IMR-90 (cell line): Measurements from ENCODE around the gene CKB. TPM values are rescaled to one million over a fixed set of nuclear protein-coding genes. Genes with fewer than 3 reads are reported as not detected.

Experiments used
- ATAC-seq: fragments of 200-7000 bp; cut with Tn5 transposase; 2 replicates; pipeline ENCODE4 v1.9.1; 2020; ENCODE audit warnings: low read depth, mild to moderate bottlenecking, moderate library complexity
- BruUV-seq: library from RNA; stranded (reverse); fragments of 400-500 nt; replicated peaks from 2 replicates; lab custom pipeline; 2021; lab: Mats Ljungman, UMichigan
- CTCF ChIA-PET: fragments of 300-600 bp; formaldehyde crosslinking; extraction: SDS; loops from one replicate; lab custom pipeline; 2021; ENCODE audit warnings: antibody characterized with exemption; lab: Yijun Ruan, JAX
- POLR2A ChIA-PET: fragments of 300-600 bp; sonication (Branson Sonifier 250); formaldehyde crosslinking; loops from one replicate; lab custom pipeline; 2022; ENCODE audit warnings: antibody characterized with exemption; ENCODE audit not compliant: unreplicated experiment; lab: Charles Lee
- DNase-seq: peaks from one replicate; pipeline ENCODE4 v3.0.0; 2013
- H2AFZ ChIP-seq: replicated peaks from 2 replicates; pipeline ENCODE3; 2013; ENCODE audit warnings: low read length, mild to moderate bottlenecking; ENCODE audit not compliant: poor library complexity
- H2AK5ac ChIP-seq: 2 replicates; pipeline ENCODE4 v1.6.1; 2013; ENCODE audit warnings: low read depth, low read length, inconsistent platforms
- H2AK9ac ChIP-seq: replicated peaks from 2 replicates; pipeline ENCODE3; 2013; ENCODE audit warnings: mild to moderate bottlenecking, low read depth, low read length, moderate library complexity; ENCODE audit not compliant: poor library complexity
- H2BK120ac ChIP-seq: 2 replicates; pipeline ENCODE4 v1.6.1; 2013; ENCODE audit warnings: low read depth, low read length, inconsistent platforms
- H2BK15ac ChIP-seq: 3 replicates; pipeline ENCODE4 v1.6.1; 2013; ENCODE audit warnings: low read depth, low read length, inconsistent platforms
- H2BK20ac ChIP-seq: 2 replicates; pipeline ENCODE4 v1.6.1; 2013; ENCODE audit warnings: low read depth, mild to moderate bottlenecking, inconsistent platforms, low read length, moderate library complexity
- H2BK5ac ChIP-seq: 2 replicates; pipeline ENCODE4 v1.6.1; 2013; ENCODE audit warnings: mild to moderate bottlenecking, low read depth, low read length, inconsistent platforms; ENCODE audit not compliant: poor library complexity, severe bottlenecking
- H3K14ac ChIP-seq: replicated peaks from 2 replicates; pipeline ENCODE4 v1.6.1; 2013; ENCODE audit warnings: low read depth, low read length, inconsistent platforms
- H3K18ac ChIP-seq: 2 replicates; pipeline ENCODE4 v1.6.1; 2013; ENCODE audit warnings: low read depth, low read length, control low read depth
- H3K23ac ChIP-seq: 2 replicates; pipeline ENCODE4 v1.6.1; 2013; ENCODE audit warnings: low read depth, low read length, inconsistent platforms
- H3K27ac ChIP-seq: 2 replicates; pipeline ENCODE4 v1.5.1; 2013; ENCODE audit warnings: mild to moderate bottlenecking, control low read depth, low read length; ENCODE audit not compliant: insufficient read depth
- H3K27me3 ChIP-seq: 2 replicates; pipeline ENCODE4 v1.6.1; 2013; ENCODE audit warnings: low read length; ENCODE audit not compliant: control insufficient read depth, insufficient read depth
- H3K36me3 ChIP-seq: 2 replicates; pipeline ENCODE4 v1.6.1; 2013; ENCODE audit warnings: low read length, mixed read lengths; ENCODE audit not compliant: control insufficient read depth, insufficient read depth
- H3K4ac ChIP-seq: 2 replicates; pipeline ENCODE4 v1.6.1; 2013; ENCODE audit warnings: low read depth, low read length, inconsistent platforms
- H3K4me1 ChIP-seq: 2 replicates; pipeline ENCODE4 v1.6.1; 2013; ENCODE audit warnings: low read length, mixed read lengths; ENCODE audit not compliant: control insufficient read depth, insufficient read depth
- H3K4me2 ChIP-seq: 2 replicates; pipeline ENCODE4 v1.6.1; 2013; ENCODE audit warnings: low read depth, mild to moderate bottlenecking, control low read depth, low read length, moderate library complexity
- H3K4me3 ChIP-seq: 2 replicates; pipeline ENCODE4 v1.5.1; 2013; ENCODE audit warnings: low read depth, mild to moderate bottlenecking, control low read depth, low read length, moderate library complexity; ENCODE audit not compliant: insufficient read depth
- H3K56ac ChIP-seq: 2 replicates; pipeline ENCODE4 v1.6.1; 2013; ENCODE audit warnings: low read length, inconsistent platforms; ENCODE audit not compliant: insufficient read depth; ENCODE audit errors: extremely low read depth
- H3K79me1 ChIP-seq, 2 experiments: 2 replicates each; pipeline ENCODE4 v1.6.1; 2013; ENCODE audit warnings: low read length in 2 of 2, inconsistent platforms in 1 of 2, low read depth in 1 of 2
- H3K9ac ChIP-seq: 2 replicates; pipeline ENCODE4 v1.6.1; 2013; ENCODE audit warnings: low read depth, low read length, control low read depth
- H3K9me1 ChIP-seq: 2 replicates; pipeline ENCODE4 v1.6.1; 2013; ENCODE audit warnings: low read length, inconsistent platforms; ENCODE audit not compliant: insufficient read depth
- H3K9me3 ChIP-seq: 2 replicates; pipeline ENCODE4 v1.6.1; 2013; ENCODE audit warnings: low read length; ENCODE audit not compliant: control insufficient read depth, insufficient read depth
- H4K20me1 ChIP-seq: 2 replicates; pipeline ENCODE4 v1.6.1; 2013; ENCODE audit warnings: low read length, inconsistent platforms; ENCODE audit not compliant: insufficient read depth
- H4K5ac ChIP-seq: 2 replicates; pipeline ENCODE4 v1.6.1; 2013; ENCODE audit warnings: mild to moderate bottlenecking, low read depth, low read length, control low read depth
- H4K8ac ChIP-seq, 2 experiments: 2 replicates each; pipeline ENCODE4 v1.6.1; 2013; ENCODE audit warnings: low read depth in 2 of 2, low read length in 2 of 2, control low read depth in 1 of 2, inconsistent platforms in 1 of 2
- H4K91ac ChIP-seq: 2 replicates; pipeline ENCODE4 v1.6.1; 2013; ENCODE audit warnings: low read depth, low read length, inconsistent platforms; ENCODE audit not compliant: insufficient read depth
- BHLHE40 ChIP-seq: fragments of 150-350 bp; IDR thresholded peaks from 2 replicates; pipeline ENCODE4 v1.6.1; 2016; ENCODE audit warnings: mild to moderate bottlenecking, low read depth, low read length
- CHD1 ChIP-seq: IDR thresholded peaks from 2 replicates; pipeline ENCODE4 v1.6.1; 2012; ENCODE audit warnings: low read depth, low read length, improper control_type of control experiment
- FOS ChIP-seq: fragments of 150-350 bp; IDR thresholded peaks from 2 replicates; pipeline ENCODE4 v1.6.1; 2016; ENCODE audit warnings: low read depth, low read length
- MXI1 ChIP-seq: IDR thresholded peaks from 2 replicates; pipeline ENCODE4 v1.6.1; 2012; ENCODE audit warnings: low read depth, mild to moderate bottlenecking, low read length, moderate library complexity, borderline replicate concordance
- RCOR1 ChIP-seq: IDR thresholded peaks from 2 replicates; pipeline ENCODE4 v1.6.1; 2012; ENCODE audit warnings: mild to moderate bottlenecking, low read length, improper control_type of control experiment; ENCODE audit not compliant: insufficient replicate concordance
- WGBS, 2 experiments: methylation state at CpG; one replicate each; pipeline versions ENCODE4 v1.1.5 to v1.1.7; 2013; ENCODE audit warnings: missing lambda C conversion rate in 2 of 2; ENCODE audit not compliant: insufficient read length in 1 of 2; ENCODE audit errors: extremely low coverage in 2 of 2; 5-methylcytosine and 5-hydroxymethylcytosine counted together
- dilution Hi-C: fragments of 300-500 bp; cut with HindIII; formaldehyde crosslinking; loops from one replicate; pipeline ENCODE4 v1.14.3; 2018; ENCODE audit warnings: low sequenced_read_pairs; ENCODE audit not compliant: unreplicated experiment
- in situ Hi-C: fragments of 300-500 bp; cut with MboI; formaldehyde crosslinking; loops from 3 replicates; pipeline ENCODE4 v1.14.3; 2019; ENCODE audit warnings: low sequenced_read_pairs, inconsistent platforms, mixed read lengths
- intact Hi-C: fragments of 100-400 bp; cut with micrococcal nuclease; formaldehyde crosslinking; loops from 2 replicates; pipeline ENCODE4 v1.10.0; 2022
- polyA plus RNA-seq, 3 experiments: library from polyadenylated mRNA; depleted of rRNA; stranded (reverse); fragments of >200 nt; gene quantifications; 2 replicates each; pipeline ENCODE4 v1.2.3, GENCODE V29; 2012; ENCODE audit warnings: low replicate concordance in 1 of 3
- total RNA-seq: library from RNA; depleted of rRNA; stranded (reverse); fragments of >200 nt; gene quantifications from 2 replicates; pipeline ENCODE4 v1.2.3, GENCODE V29; 2012

CKB gene
- total and polyA plus RNA-seq, 2 of the 4 experiments (the other 2 are of a cell fraction): 17.7 to 82.6 TPM

DNA sequence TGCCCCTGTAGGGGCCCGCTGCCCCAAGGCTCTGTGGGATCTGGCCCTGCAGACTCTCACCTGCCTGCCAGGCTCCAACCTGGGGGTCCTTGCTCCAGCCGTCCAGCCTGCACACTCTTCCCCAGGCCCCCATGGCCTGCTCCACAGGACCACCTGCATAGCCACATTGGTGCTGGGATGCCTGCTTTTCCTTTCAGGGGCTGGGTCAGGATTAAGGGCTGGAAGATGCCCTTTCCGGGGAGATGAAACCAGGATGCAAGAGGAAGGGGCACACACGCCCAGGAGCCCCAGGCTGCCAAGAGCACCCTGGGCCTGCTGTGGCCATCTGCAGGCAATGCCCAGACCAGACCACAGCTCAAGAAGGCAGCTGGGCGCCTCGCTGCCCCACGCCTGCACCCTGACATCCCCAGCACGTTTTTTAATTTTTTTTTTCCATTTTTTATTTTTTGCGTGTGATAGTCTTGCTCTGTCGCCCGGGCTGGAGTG lies 24.9 kb upstream of the CKB start:
- Histone ChIP-seq H3K27ac (no peak overlapping the region), H3K4me2 (no peak overlapping the region), H3K79me1 (peaks cover 0 to 10% of the 10 kb centered on the region in 2 experiments; a peak in 2 of 4 replicates), H4K8ac (no peak overlapping the region), H4K20me1 (peaks cover 8% of the 10 kb centered on the region; the same call in 1 of the 2 replicates), H2BK120ac (no peak overlapping the region), H3K9me3 (no peaks in the 10 kb centered on the region), H4K91ac (no peak overlapping the region), H4K5ac (no peak overlapping the region), H3K4me3 (no peak overlapping the region), H2BK20ac (no peak overlapping the region), H2AK5ac (no peak overlapping the region), H3K14ac (no peak overlapping the region), H3K9ac (no peak overlapping the region), H3K56ac (no peak overlapping the region), H3K27me3 (no peaks in the 10 kb centered on the region), H3K36me3 (no peaks in the 10 kb centered on the region), H2BK5ac (no peak overlapping the region), H2AFZ (no peak overlapping the region), H3K23ac (no peak overlapping the region), H2BK15ac (no peak overlapping the region), H3K4ac (no peak overlapping the region), H3K18ac (no peak overlapping the region), H2AK9ac (no peak overlapping the region), H3K9me1 (peaks cover 6% of the 10 kb centered on the region; the same call in 1 of the 2 replicates), H3K4me1 (peaks cover 12% of the 10 kb centered on the region)
- BruUV-seq: no TSS peak
- TF ChIP-seq MXI1: no peak
- TF ChIP-seq FOS: no peak
- no peak for TF ChIP-seq RCOR1
- no peak for TF ChIP-seq BHLHE40
- no peak for TF ChIP-seq CHD1
- ChIA-PET CTCF (interaction anchor here (1.1 kb wide), 1 partner anchor 28 kb away, joined by 3 read pairs; no protein-coding TSS in a partner anchor), POLR2A (no interaction called here)
- no peak for DNase-seq
- intact Hi-C loops (no loop called here), dilution Hi-C loops (no loop called here), in situ Hi-C loops (no loop called here)
- ATAC-seq: no peak
- WGBS, 2 experiments: 79% methylated on average over 6 of the region's 11 CpGs; no CpG with 5 or more reads in 1 of the 2 experiments
